ENCODE measurements around the gene GID8.

The GID8 gene

DNA sequence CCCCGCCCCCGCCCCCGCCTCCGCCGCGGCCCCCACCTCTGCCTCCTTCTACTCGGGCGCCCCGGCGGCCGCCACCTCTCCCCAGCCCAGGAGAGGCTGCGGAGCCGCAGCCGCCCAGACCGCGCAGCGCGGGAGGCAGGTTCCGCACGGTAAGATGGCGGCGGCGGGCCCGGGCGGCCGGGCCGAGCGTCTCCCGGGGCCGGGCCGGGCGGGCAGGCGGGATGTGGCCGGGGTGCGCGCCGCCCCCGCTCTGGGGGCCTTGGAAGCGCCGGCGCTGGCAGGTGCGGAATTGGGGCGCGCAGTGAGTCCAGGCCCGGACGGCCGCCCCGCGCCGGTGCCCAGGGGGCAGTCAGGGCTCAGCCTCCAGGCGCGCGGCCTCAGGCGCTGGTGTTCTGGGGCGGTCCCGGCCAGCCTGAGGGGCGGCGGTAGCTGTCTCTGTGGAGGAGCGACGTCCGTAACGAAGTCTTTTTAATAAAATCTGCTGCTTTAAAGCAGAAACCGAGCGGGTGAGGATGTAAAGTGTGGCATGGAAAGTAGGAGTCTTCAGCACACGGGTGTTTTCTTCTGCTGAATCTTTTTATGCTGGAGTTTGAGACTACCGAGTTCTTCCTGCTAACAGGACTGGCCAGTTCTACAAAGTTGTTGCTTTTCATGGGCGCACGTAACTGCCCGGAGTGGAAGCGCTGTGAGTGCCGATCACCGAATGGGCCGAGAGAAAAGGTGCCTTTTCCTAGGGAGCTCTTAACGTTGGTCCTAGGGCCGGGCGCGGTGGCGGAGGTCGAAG is at the start of gene GID8:
TSS of gene GID8 (plus strand) at position 43 of the 784 bp plus-strand sequence. CDS start 3,356 bp downstream, outside the sequence.
- Histone ChIP-seq H3K9me3 (ENCODE audit: control insufficient read depth, insufficient read depth, low read length) (no peaks in the 10 kb centered on the region), H3K9ac (ENCODE audit: low read depth, low read length) (peak within 1 kb of the TSS; percentile 99), H3K4me1 (ENCODE audit: insufficient read depth, low read length) (peaks cover 22% of the 10 kb centered on the region), H3K36me3 (ENCODE audit: insufficient read depth, low read length) (peaks cover 29% of the 10 kb centered on the region)

DNA sequence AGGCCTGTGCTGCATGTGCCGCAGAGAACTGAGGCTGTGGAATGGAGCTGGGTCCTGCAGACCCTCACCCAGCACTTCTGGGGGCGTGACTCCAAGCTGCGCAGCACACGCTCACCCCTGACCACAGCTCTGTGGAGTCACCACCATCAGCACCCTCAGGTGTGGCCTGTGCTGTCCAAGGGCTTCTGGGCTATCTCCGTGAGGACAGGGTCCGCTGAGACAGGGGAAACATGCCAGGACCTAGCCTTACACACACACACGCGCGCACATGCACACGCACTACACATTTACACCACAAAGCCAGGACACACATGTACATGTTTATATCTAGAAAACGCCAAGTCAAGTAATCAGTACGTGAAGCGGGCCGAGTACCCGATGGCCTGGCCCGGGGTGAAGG is 49.5 kb upstream of the GID8 start:
- Histone ChIP-seq H3K9ac (ENCODE audit: low read depth, low read length) (no peak overlapping the region), H3K36me3 (ENCODE audit: insufficient read depth, low read length) (peaks cover 37% of the 10 kb centered on the region), H3K4me1 (ENCODE audit: insufficient read depth, low read length) (peaks cover 8% of the 10 kb centered on the region; the same call in 1 of the 2 replicates), H3K9me3 (ENCODE audit: control insufficient read depth, insufficient read depth, low read length) (no peaks in the 10 kb centered on the region)

DNA sequence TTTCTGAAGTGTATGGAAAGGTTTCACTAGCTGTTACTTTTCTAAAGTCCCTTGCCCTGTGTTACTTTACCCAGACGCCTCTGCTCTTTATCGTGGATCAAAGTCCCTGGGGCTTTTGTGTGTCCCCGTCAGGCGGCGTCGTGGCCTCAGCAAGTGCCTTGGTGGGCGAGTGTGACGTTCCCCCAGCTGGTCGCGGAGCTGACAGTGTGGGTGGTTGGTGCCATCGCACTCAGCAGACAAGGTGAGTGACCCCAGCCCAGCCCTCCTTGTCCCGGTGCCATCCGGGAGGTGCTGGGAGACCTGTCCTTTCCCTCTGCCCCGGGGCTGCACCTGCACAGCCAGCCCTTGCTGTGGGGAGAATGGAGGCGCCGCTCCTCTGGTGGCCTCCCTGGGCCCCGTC is 49.0 kb upstream of the GID8 start:
- peaks cover 8% of the 10 kb centered on the region; the same call in 1 of the 2 replicates for H3K4me1 ChIP-seq (ENCODE audit: insufficient read depth, low read length)
- no peaks in the 10 kb centered on the region for H3K9me3 ChIP-seq (ENCODE audit: control insufficient read depth, insufficient read depth, low read length)
- H3K9ac ChIP-seq (ENCODE audit: low read depth, low read length): no peak overlapping the region
- peaks cover 39% of the 10 kb centered on the region for H3K36me3 ChIP-seq (ENCODE audit: insufficient read depth, low read length)

DNA sequence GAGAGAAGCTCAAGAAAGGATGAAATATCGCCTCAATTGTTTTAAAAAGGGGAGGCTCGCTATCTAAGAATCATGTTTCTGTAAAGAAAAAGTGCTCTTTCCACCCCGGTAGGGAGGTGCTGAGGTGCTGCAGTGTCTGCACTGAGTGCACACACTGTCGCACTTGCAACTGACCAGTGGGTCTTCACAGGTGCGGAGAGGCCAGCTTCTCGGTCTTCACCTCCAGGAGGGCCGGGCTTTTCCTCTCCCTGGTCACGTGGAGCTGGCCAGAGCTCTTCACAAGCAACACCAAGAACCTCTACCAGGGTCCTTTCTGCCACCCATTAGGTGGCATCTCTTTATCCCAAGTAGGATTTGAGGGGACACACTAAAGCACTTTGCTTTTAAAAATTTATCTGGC is 48.5 kb upstream of the GID8 start:
- Histone ChIP-seq H3K4me1 (ENCODE audit: insufficient read depth, low read length) (peaks cover 4% of the 10 kb centered on the region; the same call in 1 of the 2 replicates), H3K9ac (ENCODE audit: low read depth, low read length) (no peak overlapping the region), H3K9me3 (ENCODE audit: control insufficient read depth, insufficient read depth, low read length) (no peaks in the 10 kb centered on the region), H3K36me3 (ENCODE audit: insufficient read depth, low read length) (peaks cover 41% of the 10 kb centered on the region)

DNA sequence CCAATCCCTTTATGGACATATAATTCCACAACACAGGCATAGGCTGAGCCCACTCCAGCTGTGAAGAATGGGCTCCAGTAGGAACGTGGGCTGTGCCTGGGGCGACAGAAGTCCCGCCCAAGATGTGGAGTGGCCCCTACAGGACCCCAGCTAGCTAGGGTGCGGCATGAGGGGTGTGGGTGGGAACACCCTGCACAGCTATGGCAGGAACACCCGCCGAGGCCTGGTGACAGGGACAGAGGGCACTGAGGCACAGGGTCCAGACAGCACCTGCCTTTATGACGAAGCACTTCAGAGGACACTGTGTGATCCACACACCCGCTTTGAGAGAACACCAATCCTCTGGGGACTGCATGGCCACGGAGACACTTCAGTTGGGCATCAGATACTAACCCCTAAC is 48.1 kb upstream of the GID8 start:
- H3K36me3 ChIP-seq (ENCODE audit: insufficient read depth, low read length): peaks cover 46% of the 10 kb centered on the region
- H3K9ac ChIP-seq (ENCODE audit: low read depth, low read length): no peak overlapping the region
- no peaks in the 10 kb centered on the region for H3K9me3 ChIP-seq (ENCODE audit: control insufficient read depth, insufficient read depth, low read length)
- H3K4me1 ChIP-seq (ENCODE audit: insufficient read depth, low read length): no peaks in the 10 kb centered on the region

DNA sequence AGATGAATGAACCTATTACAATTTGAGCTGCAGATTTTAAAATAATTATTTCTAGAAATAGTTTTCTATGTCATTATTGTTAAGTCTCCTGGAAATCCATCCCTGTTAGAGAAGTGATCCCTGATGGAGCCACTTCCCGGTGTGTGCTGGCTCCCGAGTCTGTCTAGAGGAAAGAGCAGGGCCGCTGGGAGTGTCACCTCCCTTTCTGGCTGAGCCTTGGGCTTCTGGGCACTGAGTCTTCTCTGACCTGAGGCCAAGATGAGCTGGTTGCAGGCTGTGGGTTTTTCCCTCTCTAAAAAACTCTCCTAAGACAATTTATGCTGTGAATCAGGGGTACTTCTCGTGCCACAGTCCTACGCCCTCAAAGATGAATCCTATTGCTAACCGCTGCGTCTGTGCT is 47.5 kb upstream of the GID8 start:
- H3K9ac ChIP-seq (ENCODE audit: low read depth, low read length): no peak overlapping the region
- H3K9me3 ChIP-seq (ENCODE audit: control insufficient read depth, insufficient read depth, low read length): no peaks in the 10 kb centered on the region
- H3K36me3 ChIP-seq (ENCODE audit: insufficient read depth, low read length): peaks cover 48% of the 10 kb centered on the region
- H3K4me1 ChIP-seq (ENCODE audit: insufficient read depth, low read length): no peaks in the 10 kb centered on the region

DNA sequence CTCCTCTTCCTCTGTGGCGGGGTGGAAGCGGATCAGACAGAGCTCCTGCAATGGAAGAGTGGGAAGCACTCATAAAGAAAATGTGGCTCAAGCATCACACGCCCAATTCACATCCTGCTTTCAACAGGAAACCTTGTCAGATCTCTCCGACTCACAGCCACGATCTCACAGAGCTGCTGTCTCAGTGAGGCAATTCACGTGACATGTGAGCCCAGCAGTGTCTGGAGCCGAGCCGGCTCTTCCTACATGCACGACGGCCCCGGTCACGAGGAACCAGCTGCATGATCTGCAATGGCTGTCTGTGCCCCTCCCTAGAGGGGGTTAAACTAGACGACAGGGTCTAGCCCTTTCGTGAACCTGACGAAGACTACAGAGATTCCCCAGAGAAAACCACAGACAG is 46.8 kb upstream of the GID8 start:
- H3K36me3 ChIP-seq (ENCODE audit: insufficient read depth, low read length): peaks cover 50% of the 10 kb centered on the region
- no peak overlapping the region for H3K9ac ChIP-seq (ENCODE audit: low read depth, low read length)
- H3K9me3 ChIP-seq (ENCODE audit: control insufficient read depth, insufficient read depth, low read length): no peaks in the 10 kb centered on the region
- no peaks in the 10 kb centered on the region for H3K4me1 ChIP-seq (ENCODE audit: insufficient read depth, low read length)

DNA sequence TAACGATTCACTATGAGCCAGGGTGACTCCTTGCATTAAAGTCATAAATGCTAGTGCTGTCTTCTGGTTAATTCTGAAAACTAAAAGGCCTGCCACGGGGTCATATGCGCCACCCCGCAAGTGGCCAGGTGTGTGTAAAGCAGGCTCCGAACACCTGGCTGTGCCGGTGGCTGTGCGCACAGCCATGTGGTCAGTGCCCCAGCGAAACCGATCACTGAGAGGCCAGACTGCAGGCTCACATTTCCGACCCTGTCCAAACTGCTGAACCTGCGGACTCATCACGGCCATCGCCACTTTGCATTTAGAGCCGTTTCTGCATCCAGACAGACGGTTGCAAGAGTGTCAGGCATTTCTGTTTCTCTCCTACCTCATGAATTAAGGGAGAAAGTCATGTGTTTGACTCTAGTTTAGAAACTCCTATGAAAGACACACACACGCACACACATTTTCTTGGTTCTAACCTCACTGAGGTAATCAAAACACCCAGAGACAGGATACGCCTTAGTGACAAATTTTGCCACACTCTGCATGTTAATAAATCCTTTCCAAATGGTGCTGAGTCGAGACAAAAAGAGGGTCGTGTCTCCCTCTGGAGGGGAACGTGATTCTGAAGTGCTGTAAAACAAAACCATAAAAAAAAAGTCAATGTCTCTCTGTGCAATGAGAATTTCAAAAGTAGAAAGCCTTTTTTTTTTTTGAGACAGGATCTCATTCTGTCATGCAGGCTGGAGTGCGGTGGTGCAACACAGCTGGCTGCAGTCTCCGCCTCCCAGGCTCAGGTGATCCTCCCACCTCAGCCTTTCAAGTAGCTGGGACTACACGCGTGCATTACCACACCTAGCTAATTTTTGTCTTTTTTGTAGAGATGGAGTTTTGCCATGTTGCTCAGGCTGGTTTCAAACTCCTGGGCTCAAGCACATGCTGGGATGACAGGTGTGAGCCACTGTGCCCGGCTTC is 45.3 kb upstream of the GID8 start:
- H3K36me3 ChIP-seq (ENCODE audit: insufficient read depth, low read length): peaks cover 50% of the 10 kb centered on the region
- no peaks in the 10 kb centered on the region for H3K9me3 ChIP-seq (ENCODE audit: control insufficient read depth, insufficient read depth, low read length)
- no peak overlapping the region for H3K9ac ChIP-seq (ENCODE audit: low read depth, low read length)
- H3K4me1 ChIP-seq (ENCODE audit: insufficient read depth, low read length): no peaks in the 10 kb centered on the region

DNA sequence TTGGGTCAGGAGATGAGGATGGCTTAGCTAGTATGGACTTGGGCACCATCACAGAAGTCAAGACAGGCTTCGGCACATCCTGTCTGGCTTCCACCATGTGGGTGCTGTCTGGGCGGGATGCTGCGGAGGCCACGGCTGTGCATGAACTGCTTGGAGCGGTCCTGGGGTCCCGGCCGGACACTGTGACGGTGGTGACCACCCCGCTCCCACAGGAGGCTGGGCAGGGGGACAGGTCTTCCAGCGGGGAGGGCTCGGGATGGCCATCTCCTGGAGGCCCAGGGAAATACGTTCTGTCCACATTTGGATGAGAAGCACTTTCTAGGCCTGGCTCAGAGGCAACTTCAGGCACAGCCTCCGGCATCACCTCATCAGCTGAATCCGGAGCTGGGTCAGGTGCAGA is 44.2 kb upstream of the GID8 start:
- 0 out of 2 replicates have a peak, but pooled peaks cover 3% of the 10 kb centered on the region for H3K4me1 ChIP-seq (ENCODE audit: insufficient read depth, low read length)
- H3K9me3 ChIP-seq (ENCODE audit: control insufficient read depth, insufficient read depth, low read length): no peaks in the 10 kb centered on the region
- H3K9ac ChIP-seq (ENCODE audit: low read depth, low read length): no peak overlapping the region
- peaks cover 40% of the 10 kb centered on the region for H3K36me3 ChIP-seq (ENCODE audit: insufficient read depth, low read length)

DNA sequence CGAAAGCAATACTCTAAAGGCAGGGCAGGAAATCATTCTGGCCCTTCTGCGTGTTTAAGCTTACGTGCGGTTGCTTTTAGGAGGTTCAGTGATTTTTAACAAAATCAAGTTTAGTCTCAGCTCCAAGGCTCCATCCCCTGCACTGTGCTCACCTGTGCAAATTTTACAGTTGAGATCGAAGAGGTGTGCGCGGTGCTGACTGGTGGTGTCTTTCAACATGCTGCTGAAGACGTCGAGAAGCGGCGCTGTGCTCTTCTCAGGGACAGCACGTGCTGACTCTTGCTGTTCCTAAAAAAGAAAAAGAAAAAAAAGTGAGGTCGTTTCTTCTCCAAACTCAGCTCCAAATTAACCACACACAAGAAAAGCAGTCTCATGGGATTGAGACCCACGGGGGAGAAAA is 43.7 kb upstream of the GID8 start:
- Histone ChIP-seq H3K9ac (ENCODE audit: low read depth, low read length) (no peak overlapping the region), H3K9me3 (ENCODE audit: control insufficient read depth, insufficient read depth, low read length) (no peaks in the 10 kb centered on the region), H3K4me1 (ENCODE audit: insufficient read depth, low read length) (peaks cover 7% of the 10 kb centered on the region), H3K36me3 (ENCODE audit: insufficient read depth, low read length) (peaks cover 35% of the 10 kb centered on the region)

DNA sequence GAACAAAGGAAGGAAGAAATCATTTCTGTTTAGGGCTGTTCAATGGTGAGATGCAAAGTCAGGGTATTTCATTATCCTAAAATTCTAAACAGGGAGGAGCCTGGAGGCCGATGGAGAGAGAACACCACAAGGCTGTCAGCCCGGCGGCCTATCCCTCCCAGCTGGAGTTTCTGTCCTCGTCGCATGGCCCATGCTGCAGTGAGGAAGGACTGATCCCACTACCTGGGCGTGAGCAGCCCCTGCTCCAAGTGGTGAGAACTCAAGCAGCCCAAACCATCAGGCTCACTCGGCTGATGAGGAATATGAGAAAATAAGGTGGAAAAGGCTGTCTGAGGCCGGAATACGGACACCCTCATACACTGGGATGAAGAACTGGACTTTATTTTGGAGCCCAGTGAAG is 42.4 kb upstream of the GID8 start:
- Histone ChIP-seq H3K9ac (ENCODE audit: low read depth, low read length) (no peak overlapping the region), H3K4me1 (ENCODE audit: insufficient read depth, low read length) (peaks cover 18% of the 10 kb centered on the region), H3K9me3 (ENCODE audit: control insufficient read depth, insufficient read depth, low read length) (no peaks in the 10 kb centered on the region), H3K36me3 (ENCODE audit: insufficient read depth, low read length) (peaks cover 32% of the 10 kb centered on the region)

DNA sequence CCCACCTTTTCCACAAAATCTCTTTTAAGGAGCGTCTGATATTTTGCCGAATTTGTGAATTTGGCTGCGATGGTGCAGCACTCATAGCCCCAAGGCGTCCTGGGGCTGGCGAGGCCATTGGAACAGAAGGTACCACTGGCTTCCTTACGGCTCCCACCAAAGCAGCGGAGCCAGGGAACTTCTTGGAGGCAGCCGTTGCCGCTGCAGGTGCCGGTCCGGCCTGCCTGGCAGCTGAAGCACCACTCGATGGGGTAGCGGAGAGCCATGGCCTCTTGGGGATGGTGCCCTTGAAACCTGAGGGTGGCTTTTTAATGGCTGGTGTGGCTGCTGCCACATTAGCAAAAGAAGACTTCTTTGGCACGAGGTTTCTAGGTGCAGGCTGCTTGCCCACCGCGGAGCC is 41.4 kb upstream of the GID8 start:
- Histone ChIP-seq H3K9ac (ENCODE audit: low read depth, low read length) (no peak overlapping the region), H3K9me3 (ENCODE audit: control insufficient read depth, insufficient read depth, low read length) (no peaks in the 10 kb centered on the region), H3K4me1 (ENCODE audit: insufficient read depth, low read length) (peaks cover 23% of the 10 kb centered on the region), H3K36me3 (ENCODE audit: insufficient read depth, low read length) (peaks cover 29% of the 10 kb centered on the region)

DNA sequence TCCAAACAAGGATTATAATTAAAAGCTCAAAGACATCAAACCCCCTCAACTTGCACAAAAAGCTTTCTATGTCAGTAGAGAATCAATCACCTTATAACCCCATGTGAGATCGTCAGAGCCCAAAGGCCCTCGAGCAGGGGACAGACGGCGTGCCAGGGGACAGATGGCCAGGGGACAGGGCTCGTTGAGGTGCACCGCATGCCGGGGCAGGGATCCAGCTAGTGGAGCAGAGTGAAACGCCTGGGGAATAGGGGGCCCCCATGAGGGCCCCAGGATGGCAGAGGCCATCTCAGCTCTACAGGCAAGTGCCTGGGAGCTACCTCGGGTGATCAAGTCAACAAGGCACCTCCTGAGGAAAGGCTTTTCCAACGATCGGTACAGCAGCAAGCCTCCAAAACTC is 40.3 kb upstream of the GID8 start:
- Histone ChIP-seq H3K9ac (ENCODE audit: low read depth, low read length) (no peak overlapping the region), H3K9me3 (ENCODE audit: control insufficient read depth, insufficient read depth, low read length) (no peaks in the 10 kb centered on the region), H3K36me3 (ENCODE audit: insufficient read depth, low read length) (peaks cover 21% of the 10 kb centered on the region), H3K4me1 (ENCODE audit: insufficient read depth, low read length) (peaks cover 23% of the 10 kb centered on the region)

DNA sequence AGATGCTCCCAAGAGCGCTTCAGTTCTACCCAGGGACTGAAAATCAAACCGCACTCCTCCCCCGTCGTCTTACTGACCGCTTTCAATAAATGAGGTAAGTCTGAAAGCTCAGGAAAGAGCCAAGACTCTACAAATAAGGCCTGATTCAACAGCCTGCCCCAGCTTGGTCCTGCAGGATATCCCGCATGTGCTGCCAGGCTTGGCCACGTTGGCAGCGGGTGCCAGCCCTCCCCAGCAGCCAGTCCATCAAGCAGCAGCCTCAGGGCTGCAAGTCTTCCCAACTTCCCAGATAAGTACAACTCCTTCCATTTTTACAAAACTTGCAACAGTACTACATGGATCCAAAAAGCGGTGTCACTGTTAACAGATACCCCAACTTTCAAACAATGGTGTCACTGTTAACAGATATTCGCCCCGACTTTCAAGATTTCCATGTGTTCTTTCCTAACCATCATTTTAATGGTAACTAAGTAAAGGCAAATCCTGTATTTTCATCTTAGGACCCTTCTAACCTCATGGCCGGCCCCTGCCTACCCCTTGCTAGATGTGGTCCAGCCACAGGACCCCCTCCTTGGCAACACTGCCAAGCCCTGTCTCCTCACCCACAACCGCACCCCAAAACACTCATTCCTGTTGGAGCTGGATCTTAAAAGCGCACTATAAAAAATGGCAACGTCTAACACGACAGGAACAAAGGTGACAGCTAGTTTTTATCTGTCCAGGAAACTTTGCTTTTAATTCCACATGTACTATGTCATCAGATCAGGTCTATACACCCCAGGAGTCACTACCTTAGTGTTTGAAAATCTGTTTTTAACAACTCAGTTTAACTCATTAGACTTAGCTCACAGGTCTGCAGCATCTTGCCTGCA is 39.6 kb upstream of the GID8 start:
- H3K9me3 ChIP-seq (ENCODE audit: control insufficient read depth, insufficient read depth, low read length): no peaks in the 10 kb centered on the region
- H3K36me3 ChIP-seq (ENCODE audit: insufficient read depth, low read length): peaks cover 14% of the 10 kb centered on the region; the same call in 1 of the 2 replicates
- peaks cover 23% of the 10 kb centered on the region for H3K4me1 ChIP-seq (ENCODE audit: insufficient read depth, low read length)
- no peak overlapping the region for H3K9ac ChIP-seq (ENCODE audit: low read depth, low read length)

Data from ES-I3 (cell line).